NCI-H1105 (cell line): ENCODE results near the gene ICOS.
"Not testable (repeated sequence)": the region's sequence is repeated elsewhere in the genome, so short reads cannot be mapped to it uniquely, and the experiment has no call there.

ENCODE experiments used
- DNase-seq: peaks from one replicate; lab custom pipeline; 2025; lab: John Stamatoyannopoulos, UW

The ICOS gene

GRCh38 chr2:203975912-203976311 is 39.3 kb downstream of the ICOS start:
- no peak for DNase-seq

GRCh38 chr2:203982276-203982675 is 45.7 kb downstream of the ICOS start:
- DNase-seq = no peak

GRCh38 chr2:203983064-203983715 is 46.6 kb downstream of the ICOS start:
- no peak for DNase-seq

- not testable (repeated sequence) for DNase-seq
These were observed 49.4 kb downstream of the ICOS start for GRCh38 chr2:203985978-203986377.

- no peak for DNase-seq
These were observed 51.4 kb downstream of the ICOS start for GRCh38 chr2:203987959-203988358.

GRCh38 chr2:203988500-203989260 is 52.1 kb downstream of the ICOS start:
- no peak for DNase-seq

- no peak for DNase-seq
These were observed 53.0 kb downstream of the ICOS start for GRCh38 chr2:203989521-203989920.

GRCh38 chr2:203992509-203992908 is 55.9 kb downstream of the ICOS start:
- DNase-seq = no peak

- no peak for DNase-seq
These were observed 56.4 kb downstream of the ICOS start for GRCh38 chr2:203993011-203993410.

GRCh38 chr2:203993560-203993959 is 57.0 kb downstream of the ICOS start:
- DNase-seq = no peak

GRCh38 chr2:203994735-203995134 is 58.2 kb downstream of the ICOS start:
- no peak for DNase-seq

- no peak for DNase-seq
These were observed 60.1 kb downstream of the ICOS start for GRCh38 chr2:203996692-203997091.

- DNase-seq = no peak
These were observed 60.9 kb downstream of the ICOS start for GRCh38 chr2:203997481-203997880.

- no peak for DNase-seq
These were observed 61.6 kb downstream of the ICOS start for GRCh38 chr2:203997980-203998809.

- no peak for DNase-seq
These were observed 63.3 kb downstream of the ICOS start for GRCh38 chr2:203999835-204000234.

- DNase-seq = no peak
These were observed 63.9 kb downstream of the ICOS start for GRCh38 chr2:204000446-204000845.

- no peak for DNase-seq
These were observed 66.9 kb downstream of the ICOS start for GRCh38 chr2:204003276-204003990.

- DNase-seq = no peak
These were observed 68.3 kb downstream of the ICOS start for GRCh38 chr2:204004912-204005311.

- no peak for DNase-seq
These were observed 69.6 kb downstream of the ICOS start for GRCh38 chr2:204005940-204006721.

GRCh38 chr2:204008352-204008751 is 71.8 kb downstream of the ICOS start:
- no peak for DNase-seq
